HepG2 (cell line): ENCODE measurements around the gene GPR155. TPM values are rescaled to one million over a fixed set of nuclear protein-coding genes. Genes with fewer than 3 reads are reported as not detected.

ENCODE experiments used
- ARNT2 ChIP-seq: sonication (generic); formaldehyde crosslinking; IDR thresholded peaks from 2 replicates; pipeline ENCODE4 v1.8.0; 2022; ENCODE audit warnings: mild to moderate bottlenecking, low read depth, missing genetic modification reagents, moderate library complexity
- CCDC6 ChIP-seq: sonication (generic); formaldehyde crosslinking; IDR thresholded peaks from 2 replicates; pipeline ENCODE4 v1.8.1; 2022; ENCODE audit warnings: mild to moderate bottlenecking, missing genetic modification reagents, moderate library complexity
- DR1 ChIP-seq: sonication (generic); formaldehyde crosslinking; IDR thresholded peaks from 2 replicates; pipeline ENCODE4 v1.8.0; 2021; ENCODE audit warnings: mild to moderate bottlenecking, missing genetic modification reagents, inconsistent platforms
- HMG20B ChIP-seq: conservative IDR thresholded peaks from 2 replicates; pipeline ENCODE4 v1.6.1; 2016; ENCODE audit warnings: missing genetic modification reagents, missing compliant biosample characterization
- KLF15 ChIP-seq: sonication (generic); formaldehyde crosslinking; IDR thresholded peaks from 2 replicates; pipeline ENCODE4 v1.8.1; 2023; ENCODE audit warnings: borderline replicate concordance, mild to moderate bottlenecking, inconsistent platforms, missing genetic modification reagents, mixed read lengths
- RFX3 ChIP-seq: IDR thresholded peaks from 2 replicates; pipeline ENCODE4 v1.6.1; 2016; ENCODE audit warnings: missing biosample characterization, missing genetic modification reagents
- TCF12 ChIP-seq, 2 experiments: fragments of 450-650 bp in 1 of 2; sonication (generic) in 1 of 2; formaldehyde crosslinking in 1 of 2; IDR thresholded peaks; 2 replicates each; pipeline versions ENCODE4 v1.6.1 to v1.8.0; 2017 to 2022; ENCODE audit warnings: antibody characterized with exemption in 1 of 2, mild to moderate bottlenecking in 1 of 2, missing genetic modification reagents in 1 of 2, moderate library complexity in 1 of 2
- ZFP41 ChIP-seq: sonication (generic); formaldehyde crosslinking; IDR thresholded peaks from 2 replicates; pipeline ENCODE4 v1.4.0; 2020; ENCODE audit warnings: mild to moderate bottlenecking, missing genetic modification reagents, borderline replicate concordance
- ZFP82 ChIP-seq: sonication (generic); formaldehyde crosslinking; IDR thresholded peaks from 2 replicates; pipeline ENCODE4 v1.5.1; 2020; ENCODE audit warnings: mild to moderate bottlenecking, missing genetic modification reagents, borderline replicate concordance
- ZNF232 ChIP-seq: sonication (generic); formaldehyde crosslinking; IDR thresholded peaks from 2 replicates; pipeline ENCODE4 v1.4.0; 2020; ENCODE audit warnings: missing genetic modification reagents, borderline replicate concordance
- ZNF282 ChIP-seq: fragments of 450-650 bp; IDR thresholded peaks from 2 replicates; pipeline ENCODE4 v1.6.1; 2018; ENCODE audit not compliant: partially characterized antibody
- ZNF446 ChIP-seq: sonication (generic); formaldehyde crosslinking; IDR thresholded peaks from 2 replicates; pipeline ENCODE4 v1.5.0; 2020; ENCODE audit warnings: mild to moderate bottlenecking, missing genetic modification reagents
- ZNF713 ChIP-seq: sonication (generic); formaldehyde crosslinking; IDR thresholded peaks from 2 replicates; pipeline ENCODE4 v1.4.0; 2020; ENCODE audit warnings: mild to moderate bottlenecking, missing genetic modification reagents
- ZNF879 ChIP-seq: sonication (generic); formaldehyde crosslinking; IDR thresholded peaks from 2 replicates; pipeline ENCODE4 v1.8.1; 2023; ENCODE audit warnings: missing genetic modification reagents
- polyA plus RNA-seq, 8 experiments: library from polyadenylated mRNA; depleted of rRNA in 3 of 8; stranded (reverse) in 7 of 8; unstranded in 1 of 8; fragments of >200 nt; fragmentation: Illumina TruSeq in 4 of 8; extraction: Trizol in 4 of 8; gene quantifications; 2 replicates each; pipeline versions ENCODE4 v1.2.1 to v1.2.3, GENCODE V29; 2011 to 2016; ENCODE audit warnings: low read depth in 4 of 8, missing spikeins in 1 of 8, mixed read lengths in 1 of 8; ENCODE audit not compliant: insufficient read depth in 1 of 8
- total RNA-seq, 5 experiments: library from RNA; depleted of rRNA; stranded (reverse); fragments of >200 nt; fragmentation: Illumina TruSeq; extraction: Trizol; gene quantifications; 2 replicates each; pipeline ENCODE4 v1.2.3, GENCODE V29; 2016; ENCODE audit warnings: low read depth in 1 of 5
- TF ChIP-seq, protein P1 (sequence below): sonication (generic); formaldehyde crosslinking; IDR thresholded peaks from 2 replicates; pipeline ENCODE4 v1.5.0; 2020; ENCODE audit warnings: mild to moderate bottlenecking, missing genetic modification reagents, borderline replicate concordance
- TF ChIP-seq, protein P2 (sequence below): IDR thresholded peaks from 2 replicates; pipeline ENCODE4 v1.6.1; 2018; ENCODE audit warnings: missing genetic modification reagents, mild to moderate bottlenecking, missing compliant biosample characterization
- TF ChIP-seq, protein P3 (sequence below): sonication (generic); formaldehyde crosslinking; IDR thresholded peaks from 2 replicates; pipeline ENCODE4 v1.4.0; 2020; ENCODE audit warnings: missing genetic modification reagents, borderline replicate concordance
- TF ChIP-seq, protein P4 (sequence below): sonication (generic); formaldehyde crosslinking; IDR thresholded peaks from 2 replicates; pipeline ENCODE4 v1.4.0; 2020; ENCODE audit warnings: missing genetic modification reagents, borderline replicate concordance
- TF ChIP-seq, protein P5 (sequence below): sonication (generic); formaldehyde crosslinking; IDR thresholded peaks from 2 replicates; pipeline ENCODE4 v1.5.0; 2020; ENCODE audit warnings: missing genetic modification reagents

GPR155 gene
- total and polyA plus RNA-seq, 2 of the 13 experiments (the other 11 are each of a cell fraction or from before 2014, with no cell fraction given), result 0.15 to 0.49 TPM

DNA sequence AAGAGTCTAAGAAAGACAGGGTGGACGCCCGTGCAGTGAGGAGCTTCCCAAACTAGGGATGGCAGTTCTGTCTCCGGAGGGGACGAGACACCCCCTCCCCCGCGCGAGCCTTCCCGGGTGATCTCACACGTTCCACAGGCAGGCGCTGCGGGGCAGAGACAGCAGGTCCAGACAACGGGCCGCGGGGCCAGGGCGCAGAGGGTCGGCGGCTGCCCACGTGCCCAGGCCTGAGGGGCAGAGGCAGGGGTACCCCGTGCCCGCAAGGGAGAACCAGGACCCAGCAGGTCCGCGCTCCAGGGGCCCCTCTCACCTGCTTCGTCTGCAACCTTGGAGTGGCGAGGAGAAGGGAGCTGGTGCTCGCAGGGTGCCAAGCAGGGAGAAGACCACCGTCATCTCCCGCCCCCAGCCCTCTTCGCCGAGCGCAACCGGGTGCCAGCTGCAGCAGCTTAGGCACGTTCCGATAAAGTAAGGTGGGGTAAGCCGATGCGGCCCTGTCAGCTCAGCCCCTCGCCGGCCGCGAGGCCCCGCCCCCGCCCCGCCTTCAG lies at the start of gene GPR155 (continued):
- TF ChIP-seq, protein P1, sequence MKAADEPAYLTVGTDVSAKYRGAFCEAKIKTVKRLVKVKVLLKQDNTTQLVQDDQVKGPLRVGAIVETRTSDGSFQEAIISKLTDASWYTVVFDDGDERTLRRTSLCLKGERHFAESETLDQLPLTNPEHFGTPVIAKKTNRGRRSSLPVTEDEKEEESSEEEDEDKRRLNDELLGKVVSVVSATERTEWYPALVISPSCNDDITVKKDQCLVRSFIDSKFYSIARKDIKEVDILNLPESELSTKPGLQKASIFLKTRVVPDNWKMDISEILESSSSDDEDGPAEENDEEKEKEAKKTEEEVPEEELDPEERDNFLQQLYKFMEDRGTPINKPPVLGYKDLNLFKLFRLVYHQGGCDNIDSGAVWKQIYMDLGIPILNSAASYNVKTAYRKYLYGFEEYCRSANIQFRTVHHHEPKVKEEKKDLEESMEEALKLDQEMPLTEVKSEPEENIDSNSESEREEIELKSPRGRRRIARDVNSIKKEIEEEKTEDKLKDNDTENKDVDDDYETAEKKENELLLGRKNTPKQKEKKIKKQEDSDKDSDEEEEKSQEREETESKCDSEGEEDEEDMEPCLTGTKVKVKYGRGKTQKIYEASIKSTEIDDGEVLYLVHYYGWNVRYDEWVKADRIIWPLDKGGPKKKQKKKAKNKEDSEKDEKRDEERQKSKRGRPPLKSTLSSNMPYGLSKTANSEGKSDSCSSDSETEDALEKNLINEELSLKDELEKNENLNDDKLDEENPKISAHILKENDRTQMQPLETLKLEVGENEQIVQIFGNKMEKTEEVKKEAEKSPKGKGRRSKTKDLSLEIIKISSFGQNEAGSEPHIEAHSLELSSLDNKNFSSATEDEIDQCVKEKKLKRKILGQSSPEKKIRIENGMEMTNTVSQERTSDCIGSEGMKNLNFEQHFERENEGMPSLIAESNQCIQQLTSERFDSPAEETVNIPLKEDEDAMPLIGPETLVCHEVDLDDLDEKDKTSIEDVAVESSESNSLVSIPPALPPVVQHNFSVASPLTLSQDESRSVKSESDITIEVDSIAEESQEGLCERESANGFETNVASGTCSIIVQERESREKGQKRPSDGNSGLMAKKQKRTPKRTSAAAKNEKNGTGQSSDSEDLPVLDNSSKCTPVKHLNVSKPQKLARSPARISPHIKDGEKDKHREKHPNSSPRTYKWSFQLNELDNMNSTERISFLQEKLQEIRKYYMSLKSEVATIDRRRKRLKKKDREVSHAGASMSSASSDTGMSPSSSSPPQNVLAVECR (CRISPR knock-in tag), result peak; percentile 70
- TF ChIP-seq RFX3 (CRISPR knock-in tag) (no peak), ZNF232 (CRISPR knock-in tag) (no peak), DR1 (CRISPR knock-in tag) (no peak), ARNT2 (CRISPR knock-in tag) (no peak), ZFP41 (CRISPR knock-in tag) (no peak; the same call in 1 of the 2 replicates), KLF15 (0 out of 2 replicates have a peak, but pooled peaks have one; percentile 10), CCDC6 (no peak), TCF12 (IDR thresholded peaks at IDR 0.05) (no peak), TCF12 (CRISPR knock-in tag; IDR thresholded peaks at IDR 0.05) (no peak), HMG20B (CRISPR knock-in tag) (no peak), ZFP82 (CRISPR knock-in tag) (no peak), ZNF282 (no peak), ZNF446 (CRISPR knock-in tag) (0 out of 2 replicates have a peak, but pooled peaks have one; percentile 46), ZNF879 (CRISPR knock-in tag) (no peak), ZNF713 (no peak)
- TF ChIP-seq, protein P2, sequence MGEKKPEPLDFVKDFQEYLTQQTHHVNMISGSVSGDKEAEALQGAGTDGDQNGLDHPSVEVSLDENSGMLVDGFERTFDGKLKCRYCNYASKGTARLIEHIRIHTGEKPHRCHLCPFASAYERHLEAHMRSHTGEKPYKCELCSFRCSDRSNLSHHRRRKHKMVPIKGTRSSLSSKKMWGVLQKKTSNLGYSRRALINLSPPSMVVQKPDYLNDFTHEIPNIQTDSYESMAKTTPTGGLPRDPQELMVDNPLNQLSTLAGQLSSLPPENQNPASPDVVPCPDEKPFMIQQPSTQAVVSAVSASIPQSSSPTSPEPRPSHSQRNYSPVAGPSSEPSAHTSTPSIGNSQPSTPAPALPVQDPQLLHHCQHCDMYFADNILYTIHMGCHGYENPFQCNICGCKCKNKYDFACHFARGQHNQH (CRISPR knock-in tag), result peak; percentile 17; the same call in 1 of the 2 replicates
- TF ChIP-seq, protein P3, sequence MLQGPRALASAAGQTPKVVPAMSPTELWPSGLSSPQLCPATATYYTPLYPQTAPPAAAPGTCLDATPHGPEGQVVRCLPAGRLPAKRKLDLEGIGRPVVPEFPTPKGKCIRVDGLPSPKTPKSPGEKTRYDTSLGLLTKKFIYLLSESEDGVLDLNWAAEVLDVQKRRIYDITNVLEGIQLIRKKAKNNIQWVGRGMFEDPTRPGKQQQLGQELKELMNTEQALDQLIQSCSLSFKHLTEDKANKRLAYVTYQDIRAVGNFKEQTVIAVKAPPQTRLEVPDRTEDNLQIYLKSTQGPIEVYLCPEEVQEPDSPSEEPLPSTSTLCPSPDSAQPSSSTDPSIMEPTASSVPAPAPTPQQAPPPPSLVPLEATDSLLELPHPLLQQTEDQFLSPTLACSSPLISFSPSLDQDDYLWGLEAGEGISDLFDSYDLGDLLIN, result no peak
- TF ChIP-seq, protein P4, sequence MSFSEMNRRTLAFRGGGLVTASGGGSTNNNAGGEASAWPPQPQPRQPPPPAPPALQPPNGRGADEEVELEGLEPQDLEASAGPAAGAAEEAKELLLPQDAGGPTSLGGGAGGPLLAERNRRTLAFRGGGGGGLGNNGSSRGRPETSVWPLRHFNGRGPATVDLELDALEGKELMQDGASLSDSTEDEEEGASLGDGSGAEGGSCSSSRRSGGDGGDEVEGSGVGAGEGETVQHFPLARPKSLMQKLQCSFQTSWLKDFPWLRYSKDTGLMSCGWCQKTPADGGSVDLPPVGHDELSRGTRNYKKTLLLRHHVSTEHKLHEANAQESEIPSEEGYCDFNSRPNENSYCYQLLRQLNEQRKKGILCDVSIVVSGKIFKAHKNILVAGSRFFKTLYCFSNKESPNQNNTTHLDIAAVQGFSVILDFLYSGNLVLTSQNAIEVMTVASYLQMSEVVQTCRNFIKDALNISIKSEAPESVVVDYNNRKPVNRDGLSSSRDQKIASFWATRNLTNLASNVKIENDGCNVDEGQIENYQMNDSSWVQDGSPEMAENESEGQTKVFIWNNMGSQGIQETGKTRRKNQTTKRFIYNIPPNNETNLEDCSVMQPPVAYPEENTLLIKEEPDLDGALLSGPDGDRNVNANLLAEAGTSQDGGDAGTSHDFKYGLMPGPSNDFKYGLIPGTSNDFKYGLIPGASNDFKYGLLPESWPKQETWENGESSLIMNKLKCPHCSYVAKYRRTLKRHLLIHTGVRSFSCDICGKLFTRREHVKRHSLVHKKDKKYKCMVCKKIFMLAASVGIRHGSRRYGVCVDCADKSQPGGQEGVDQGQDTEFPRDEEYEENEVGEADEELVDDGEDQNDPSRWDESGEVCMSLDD, result no peak
- TF ChIP-seq, protein P5, sequence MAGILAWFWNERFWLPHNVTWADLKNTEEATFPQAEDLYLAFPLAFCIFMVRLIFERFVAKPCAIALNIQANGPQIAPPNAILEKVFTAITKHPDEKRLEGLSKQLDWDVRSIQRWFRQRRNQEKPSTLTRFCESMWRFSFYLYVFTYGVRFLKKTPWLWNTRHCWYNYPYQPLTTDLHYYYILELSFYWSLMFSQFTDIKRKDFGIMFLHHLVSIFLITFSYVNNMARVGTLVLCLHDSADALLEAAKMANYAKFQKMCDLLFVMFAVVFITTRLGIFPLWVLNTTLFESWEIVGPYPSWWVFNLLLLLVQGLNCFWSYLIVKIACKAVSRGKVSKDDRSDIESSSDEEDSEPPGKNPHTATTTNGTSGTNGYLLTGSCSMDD (CRISPR knock-in tag), result no peak
